HG03196 (cell line): ENCODE data around the gene MACROD1.
"Not testable (repeated sequence)": the region's sequence is repeated elsewhere in the genome, so short reads cannot be mapped to it uniquely, and the experiment has no call there.

Experiments used
- ATAC-seq: cut with Tn5 transposase; IDR thresholded peaks from one replicate; pipeline ENCODE4 v1.9.1; 2021; ENCODE audit not compliant: unreplicated experiment

Gene MACROD1

DNA sequence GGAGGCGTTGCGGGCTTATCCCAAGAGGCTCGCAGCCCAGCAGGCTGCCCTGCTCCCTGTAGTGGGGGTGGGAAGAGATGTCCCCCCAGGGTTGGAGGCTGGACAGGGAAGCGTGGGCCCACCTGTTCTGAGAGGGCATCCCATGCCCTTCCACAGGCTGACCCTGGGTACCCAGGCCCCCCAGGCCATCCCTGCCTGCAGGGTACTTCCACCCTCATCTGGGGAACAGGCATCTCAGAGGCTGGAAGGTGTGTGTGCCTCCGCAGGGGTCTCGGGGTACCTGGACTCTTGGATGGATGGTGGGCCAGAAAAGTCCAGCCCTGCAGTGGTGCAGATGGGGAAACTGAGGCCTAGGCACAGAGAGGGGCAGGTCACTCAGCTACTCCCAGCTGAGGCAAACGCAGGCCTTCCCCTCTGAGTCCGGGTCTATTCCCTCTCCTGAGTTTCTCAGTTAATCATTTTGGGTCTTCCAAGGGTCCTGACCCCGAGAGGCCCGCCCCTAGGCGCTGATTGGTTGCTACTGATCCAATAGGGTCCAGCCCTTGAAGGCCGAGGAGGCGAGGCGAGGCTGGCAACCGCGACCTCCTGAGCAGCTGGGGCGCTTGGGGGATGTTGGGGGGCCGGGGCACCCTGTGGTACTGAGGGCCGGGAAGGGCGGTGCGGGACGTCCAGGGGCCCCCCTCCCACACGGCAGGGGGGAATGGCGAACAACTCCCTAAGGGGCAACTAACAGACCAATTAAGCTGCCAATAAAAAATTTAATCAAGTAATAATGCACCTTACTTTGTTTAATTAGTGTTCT, 106.4 kb downstream of the MACROD1 start:
- no peak for ATAC-seq

DNA sequence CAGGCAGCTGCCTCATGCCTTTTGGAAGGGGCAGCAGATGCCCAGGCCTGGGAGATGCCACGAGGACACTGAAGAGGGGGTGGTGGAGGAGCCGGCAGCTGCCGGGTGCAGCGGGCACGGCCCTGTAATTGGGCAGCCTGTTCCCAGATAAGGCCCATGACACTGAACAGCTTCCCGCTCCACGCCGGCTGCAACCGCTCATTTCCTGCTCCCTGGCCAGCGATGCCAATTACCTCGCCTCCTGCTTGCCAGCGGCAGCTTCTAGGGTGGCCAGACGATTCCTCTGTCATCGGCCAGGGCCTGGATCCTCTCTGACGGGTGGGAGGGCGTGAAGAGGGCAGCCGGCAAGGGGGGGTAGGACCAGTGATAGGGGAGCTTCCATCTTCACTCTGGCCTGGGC, 107.4 kb downstream of the MACROD1 start:
- ATAC-seq: no peak

DNA sequence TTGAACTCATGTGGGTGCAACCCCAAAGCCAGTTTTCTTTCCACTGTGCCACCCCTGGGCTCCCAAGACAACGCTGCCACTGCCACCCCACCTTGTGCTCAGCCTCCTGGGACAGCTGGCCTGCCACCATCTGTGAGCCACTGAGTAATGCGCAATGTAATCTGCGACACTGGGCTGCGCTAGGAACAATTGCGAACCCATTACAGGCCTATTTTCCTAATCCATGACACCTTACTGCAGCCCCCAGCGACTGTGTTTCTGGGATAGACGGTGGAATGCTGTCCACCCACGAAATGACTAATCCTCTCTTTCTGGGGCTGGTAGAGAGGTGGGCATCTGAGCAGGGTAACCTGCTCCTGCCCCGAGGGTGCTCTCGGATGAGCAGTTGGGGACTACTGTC, 108.0 kb downstream of the MACROD1 start:
- no peak for ATAC-seq

DNA sequence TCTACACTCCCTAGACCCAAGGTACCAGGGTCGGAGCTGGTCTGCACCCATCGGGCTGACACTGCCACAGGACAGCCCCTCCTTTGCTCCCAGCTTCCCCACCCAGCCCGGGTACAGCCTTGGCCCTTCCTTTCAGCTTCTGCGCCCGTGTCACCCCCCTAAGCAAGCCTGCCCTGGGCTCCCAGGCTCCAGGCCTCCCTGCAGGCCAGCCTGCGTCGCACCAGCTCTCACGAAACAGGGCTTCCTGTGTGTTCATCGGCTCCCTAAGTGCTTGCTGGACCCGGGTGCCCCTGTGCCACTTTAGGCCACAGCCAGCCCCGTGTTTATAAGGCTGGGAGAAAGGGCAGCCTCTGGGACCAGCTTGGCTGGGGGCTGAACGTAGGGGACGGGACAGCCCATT, 109.1 kb downstream of the MACROD1 start:
- no peak for ATAC-seq

DNA sequence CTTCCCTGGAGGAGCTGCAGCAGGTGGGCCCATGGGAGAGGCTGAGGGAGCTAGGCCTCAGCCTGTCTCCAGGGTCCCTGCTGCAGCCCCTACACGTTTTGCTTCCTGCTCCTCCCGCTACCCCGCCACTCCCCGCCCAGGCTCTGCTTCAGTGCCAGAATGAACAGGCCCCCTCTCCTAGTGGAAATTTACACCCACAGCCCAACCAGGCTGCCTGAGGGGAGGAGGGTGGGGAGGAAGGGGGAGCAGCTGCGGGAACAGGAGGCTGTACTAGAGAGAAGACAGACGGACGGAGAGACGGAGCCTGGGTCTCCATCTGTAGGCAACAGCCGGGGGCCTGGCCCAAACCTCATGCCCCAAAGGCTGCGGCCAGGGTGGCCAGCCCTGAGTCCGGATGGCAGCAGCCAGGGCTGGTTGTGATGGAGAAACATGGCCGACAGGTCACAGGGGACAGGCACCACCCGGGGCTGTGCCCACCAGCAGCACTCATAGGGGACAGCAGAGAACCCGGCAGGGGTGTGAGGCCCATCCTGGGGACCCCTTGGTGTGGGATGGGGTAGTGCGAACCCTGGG, 109.6 kb downstream of the MACROD1 start:
- ATAC-seq: no peak

DNA sequence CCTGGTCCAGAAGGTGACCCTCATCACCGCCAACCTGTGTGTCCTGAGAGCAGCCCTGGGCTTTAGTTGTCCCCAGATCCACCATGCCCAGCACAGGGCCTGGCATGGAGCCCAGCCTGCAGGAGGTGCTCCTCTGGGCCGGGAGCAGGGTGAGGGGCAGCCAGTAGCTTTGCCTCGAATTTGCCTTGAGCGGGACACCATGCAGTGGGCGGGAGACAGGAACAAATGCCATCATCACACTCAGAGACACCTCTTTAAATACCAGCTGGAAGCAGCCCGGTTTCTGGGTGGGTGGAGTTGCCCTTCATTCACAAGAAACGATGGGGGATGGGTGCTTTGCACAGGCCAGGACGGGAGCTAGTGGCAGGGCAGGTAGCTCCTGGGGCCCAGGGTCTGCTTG, 110.8 kb downstream of the MACROD1 start:
- no peak for ATAC-seq

DNA sequence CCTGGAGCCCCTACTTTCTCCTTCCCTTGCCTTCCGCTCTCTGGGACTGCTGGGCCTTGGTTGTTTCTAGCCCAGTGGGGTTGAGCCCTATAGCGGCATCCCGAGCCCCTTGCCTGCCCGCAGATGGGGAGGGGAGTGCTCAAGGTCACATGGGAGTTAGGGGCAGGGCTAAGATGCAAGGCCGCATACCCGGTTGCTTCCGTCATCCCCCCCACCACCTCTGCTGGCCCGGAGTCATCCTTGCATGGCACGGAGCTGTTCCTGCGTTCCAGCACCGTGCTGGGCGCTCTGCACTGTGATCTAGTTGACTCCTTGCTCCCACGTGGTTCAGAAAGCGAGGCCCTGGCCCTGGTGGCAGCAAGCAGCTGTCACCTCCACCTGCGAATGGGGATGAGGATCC, 112.2 kb downstream of the MACROD1 start:
- no peak for ATAC-seq

DNA sequence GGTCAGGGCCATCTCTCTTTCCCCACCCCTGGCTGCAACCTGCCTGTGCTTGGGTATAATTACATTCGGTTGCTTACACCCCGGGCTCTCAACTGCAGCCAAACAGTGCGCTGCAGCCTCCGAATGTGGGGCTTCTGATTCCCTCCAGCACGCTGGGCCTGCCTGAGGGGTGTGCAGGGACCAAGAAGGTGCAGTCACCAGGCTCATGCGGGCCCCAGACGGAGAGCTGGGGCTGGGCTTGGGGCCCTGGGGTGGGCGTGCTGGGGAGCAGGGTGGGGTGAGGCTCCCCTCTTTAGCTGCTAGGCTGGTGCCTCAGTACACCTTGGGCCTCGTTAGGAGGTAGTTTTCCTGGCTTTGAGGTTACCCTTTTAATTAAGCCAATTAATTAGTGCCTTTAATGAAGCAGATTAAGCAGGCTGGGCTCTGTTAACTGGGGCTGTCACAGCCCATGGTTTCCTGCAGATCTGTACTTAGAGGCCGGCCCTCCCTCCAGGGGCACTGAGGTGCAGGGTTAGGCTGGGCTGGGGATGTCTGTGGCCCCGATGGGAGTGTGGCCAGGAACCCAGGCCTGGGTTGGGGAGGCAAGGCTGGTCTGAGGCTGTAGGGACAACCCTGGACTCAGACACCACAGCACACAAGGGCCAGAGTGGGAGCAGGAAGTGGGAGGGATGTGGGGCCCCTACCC, 112.8 kb downstream of the MACROD1 start:
- ATAC-seq: no peak

DNA sequence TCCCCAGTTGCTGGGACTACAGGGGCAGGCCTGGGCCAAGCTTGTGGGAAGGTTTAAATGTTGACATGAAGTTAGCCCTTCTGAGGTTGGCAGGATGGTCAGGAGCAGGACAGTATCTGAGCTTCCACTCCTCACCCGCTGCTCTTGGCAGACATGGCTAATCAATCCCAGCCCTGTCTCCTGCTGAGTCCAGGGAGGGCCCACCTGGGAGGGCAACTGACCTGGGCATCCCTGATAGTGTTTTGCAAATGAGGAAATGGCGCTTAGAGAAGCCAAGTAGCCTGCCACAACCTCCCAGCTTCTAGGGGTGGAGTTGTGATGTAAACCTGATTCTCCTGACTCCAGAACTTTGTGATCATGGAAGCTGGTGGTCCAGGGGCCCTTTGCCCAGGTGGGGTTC, 113.5 kb downstream of the MACROD1 start:
- no peak for ATAC-seq

DNA sequence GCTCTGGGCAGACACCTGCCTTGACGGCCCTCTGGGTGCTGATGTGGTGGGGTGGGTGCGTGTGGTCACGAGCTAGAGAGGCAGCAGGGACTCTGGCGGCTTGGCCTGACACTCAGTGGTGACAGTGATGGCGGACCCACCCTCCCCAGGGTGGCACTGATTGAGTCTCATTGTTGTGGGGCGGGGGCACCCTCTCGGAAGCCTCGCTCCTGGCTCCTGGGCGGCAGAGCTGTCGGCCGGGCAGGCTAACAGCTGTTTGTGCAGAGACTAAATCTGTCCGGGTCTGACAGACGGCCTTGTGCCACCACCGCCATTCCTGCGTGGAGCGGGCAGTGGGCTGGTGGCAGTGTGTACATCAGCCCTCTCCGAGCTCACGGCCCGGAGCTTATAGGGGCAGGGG, 114.6 kb downstream of the MACROD1 start:
- ATAC-seq: no peak

DNA sequence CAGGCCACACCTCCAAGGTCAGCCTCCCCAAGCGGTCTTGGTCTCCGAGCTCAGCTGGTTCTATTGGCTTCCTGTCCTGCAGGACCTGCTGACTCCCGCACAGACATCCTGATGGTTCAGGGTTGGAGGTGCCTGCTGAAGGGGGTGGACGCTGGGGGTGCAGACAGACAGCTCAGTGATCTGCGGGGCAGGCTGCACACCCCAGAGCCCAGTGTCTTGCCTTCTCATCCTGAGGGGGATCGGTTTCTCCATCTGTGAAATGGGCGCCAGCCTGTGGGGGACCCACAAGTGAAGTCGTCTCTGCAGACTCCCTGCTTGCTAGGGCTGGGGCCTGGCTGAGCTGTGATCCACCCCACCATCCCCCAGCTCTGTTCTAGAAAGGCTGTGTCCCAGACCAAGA, 116.4 kb downstream of the MACROD1 start:
- ATAC-seq: no peak

DNA sequence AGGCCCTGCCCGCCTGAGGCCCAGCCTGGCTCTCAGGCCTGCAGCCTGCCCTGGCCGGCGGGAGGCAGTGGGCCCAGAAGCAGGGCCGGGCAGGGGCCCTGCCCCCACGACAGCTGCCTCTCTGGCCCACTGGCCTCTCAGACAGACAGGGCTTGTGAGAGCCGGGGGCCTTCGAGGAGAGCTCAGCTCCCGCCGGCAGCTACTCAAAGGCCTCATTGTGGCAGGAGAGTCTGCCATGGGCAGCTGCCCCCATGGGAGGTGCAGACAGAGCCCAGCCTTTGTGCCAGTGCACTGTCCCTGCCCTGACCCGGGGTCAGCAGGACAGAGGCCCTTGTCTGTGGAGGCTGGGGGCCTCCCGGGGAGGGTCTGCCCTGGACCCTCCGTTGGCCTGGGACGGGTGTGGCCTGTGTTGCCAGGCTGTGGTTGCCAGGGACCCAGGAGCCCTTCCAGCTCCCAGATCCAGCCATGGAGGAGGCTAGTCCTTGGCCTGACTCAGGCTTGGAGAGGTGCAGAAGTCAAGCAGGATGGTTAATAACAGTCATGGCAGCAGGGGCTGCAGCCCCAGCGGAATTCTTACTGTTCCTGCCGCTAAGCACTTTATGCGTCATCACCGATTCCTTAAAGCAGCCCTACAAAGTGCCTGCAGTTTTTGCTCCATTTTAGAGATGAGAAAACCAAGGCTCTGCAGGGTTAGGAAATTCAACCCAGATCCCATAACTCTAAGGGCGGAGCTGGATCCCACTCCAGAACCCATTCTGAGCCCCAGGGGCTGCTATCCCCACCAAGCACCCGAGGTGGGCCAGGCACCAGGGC, 117.7 kb downstream of the MACROD1 start:
- no peak for ATAC-seq

DNA sequence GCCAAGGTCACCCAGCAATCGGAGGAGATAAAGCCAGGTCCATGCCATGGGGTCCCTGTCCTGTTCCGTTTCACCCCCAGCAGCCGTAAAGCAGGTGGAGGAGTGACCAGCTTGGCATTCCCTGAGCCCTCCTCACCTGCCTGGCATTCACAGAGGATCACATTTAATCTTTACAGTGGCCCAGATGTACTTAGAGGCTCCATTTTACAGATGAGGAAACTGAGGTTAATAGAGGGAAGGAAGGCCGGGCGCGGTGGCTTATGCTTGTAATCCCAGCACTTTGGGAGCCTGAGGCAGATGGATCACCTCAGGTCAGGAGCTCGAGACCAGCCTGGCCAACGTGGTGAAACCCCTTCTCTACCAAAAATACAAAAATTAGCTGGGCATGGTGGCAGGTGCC, 118.5 kb downstream of the MACROD1 start:
- not testable (repeated sequence) for ATAC-seq

DNA sequence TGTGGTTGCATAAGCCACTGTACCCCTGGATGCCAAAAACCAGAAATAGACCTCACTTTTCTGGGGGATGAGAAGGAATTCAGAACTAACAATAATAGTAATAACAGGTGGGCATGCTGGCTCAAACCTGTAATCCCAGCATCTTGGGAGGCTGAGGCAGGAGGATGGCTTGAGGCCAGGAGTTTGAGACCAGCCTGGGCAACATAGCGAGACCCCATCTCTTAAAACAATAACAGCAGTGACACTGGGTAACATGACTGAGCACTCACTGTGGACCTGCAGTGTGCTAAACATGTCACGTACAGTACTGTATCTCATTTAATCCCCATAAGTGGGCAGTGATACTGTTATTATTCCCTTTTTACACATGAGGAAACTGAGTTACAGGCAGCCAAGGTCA, 120.2 kb downstream of the MACROD1 start:
- ATAC-seq: no peak

DNA sequence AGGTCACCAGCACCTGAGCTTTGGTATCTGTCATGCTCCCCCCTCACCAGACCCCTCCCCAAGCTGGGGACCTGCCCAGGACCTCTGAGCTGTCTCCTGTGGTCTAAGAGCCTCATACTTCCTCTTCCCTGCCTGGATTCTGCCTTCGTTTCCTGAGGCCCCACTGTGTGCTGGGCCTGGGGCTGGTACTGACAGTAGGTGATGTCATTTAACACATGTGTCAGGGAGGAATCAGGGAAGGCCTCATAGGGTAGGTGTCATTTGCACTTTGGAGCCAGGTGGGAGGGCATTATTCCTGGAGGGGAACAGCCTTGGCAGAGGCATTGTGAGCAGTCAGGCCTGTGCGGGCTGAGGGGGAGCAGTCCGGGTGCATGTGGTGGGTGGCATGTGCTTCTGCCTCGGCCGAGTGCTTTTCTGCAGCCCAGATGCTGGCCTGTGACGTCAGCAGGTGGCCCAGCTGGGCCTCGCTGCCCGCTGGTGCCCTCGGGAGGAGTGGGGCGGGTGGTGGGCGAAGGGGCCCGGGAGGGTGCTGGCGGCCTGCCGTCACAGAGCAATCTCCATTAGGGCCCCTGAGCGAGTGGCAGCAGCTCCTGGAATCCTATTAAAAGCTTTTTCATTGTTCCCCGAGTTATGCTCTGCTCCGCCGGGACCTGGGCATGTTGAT, 121.1 kb downstream of the MACROD1 start:
- no peak for ATAC-seq

DNA sequence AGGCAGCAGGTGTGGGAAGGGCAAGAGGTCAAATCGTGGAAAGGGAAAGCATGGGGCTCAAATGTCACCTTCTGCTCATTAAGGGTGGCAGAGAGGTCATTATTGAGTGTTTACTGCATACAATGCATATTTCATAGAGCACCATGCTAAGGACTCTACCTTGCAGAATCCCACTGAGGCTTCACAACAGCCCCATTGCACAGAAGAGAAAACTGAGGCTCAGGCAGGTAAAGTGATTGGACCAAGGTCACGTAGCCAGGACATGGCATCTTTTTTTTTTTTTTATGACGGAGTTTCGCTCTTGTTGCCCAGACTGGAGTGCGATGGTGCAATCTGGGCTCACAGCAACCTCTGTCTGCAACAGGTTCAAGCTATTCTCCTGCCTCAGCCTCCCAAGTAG, 122.4 kb downstream of the MACROD1 start:
- ATAC-seq: no peak

DNA sequence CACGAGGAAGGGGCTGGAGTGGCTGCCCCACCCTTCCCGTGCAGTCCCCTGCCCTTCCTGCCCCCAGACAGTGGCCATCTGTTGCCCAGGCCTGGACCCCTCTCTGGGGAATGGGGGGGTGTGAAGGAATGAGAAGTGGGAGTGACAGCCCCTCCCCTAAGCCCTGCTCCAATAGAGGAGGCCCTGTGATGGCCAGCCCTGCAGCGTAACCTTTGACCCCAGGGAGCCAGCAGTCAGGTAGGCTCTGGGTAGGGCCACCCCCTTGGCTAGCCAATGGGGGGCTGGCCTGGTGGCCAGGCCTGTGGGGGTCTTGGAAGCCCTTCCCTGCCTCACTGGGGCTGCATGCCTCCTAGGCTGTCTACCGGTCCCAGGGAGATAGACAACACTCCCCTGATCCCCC, 123.6 kb downstream of the MACROD1 start:
- ATAC-seq: no peak

DNA sequence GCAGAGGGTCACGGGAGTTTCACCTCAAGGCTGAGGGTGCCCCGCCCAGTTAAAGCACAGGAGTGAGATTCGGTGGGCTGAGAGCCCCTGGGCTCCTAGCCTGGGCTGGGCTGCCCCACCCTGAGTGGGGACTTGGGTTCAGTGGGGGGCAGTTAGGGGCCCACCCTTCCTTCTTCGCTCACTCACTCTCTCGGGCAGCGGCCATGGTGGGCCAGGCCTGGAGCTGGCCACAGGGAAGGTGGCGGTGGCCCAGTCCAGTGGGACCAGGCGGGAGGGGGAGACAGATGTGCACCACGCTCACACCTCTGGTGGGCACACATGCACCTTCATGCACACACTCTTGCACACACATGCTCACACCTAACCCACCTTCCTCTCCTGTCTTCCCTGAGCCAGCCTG, 124.1 kb downstream of the MACROD1 start:
- ATAC-seq: no peak

DNA sequence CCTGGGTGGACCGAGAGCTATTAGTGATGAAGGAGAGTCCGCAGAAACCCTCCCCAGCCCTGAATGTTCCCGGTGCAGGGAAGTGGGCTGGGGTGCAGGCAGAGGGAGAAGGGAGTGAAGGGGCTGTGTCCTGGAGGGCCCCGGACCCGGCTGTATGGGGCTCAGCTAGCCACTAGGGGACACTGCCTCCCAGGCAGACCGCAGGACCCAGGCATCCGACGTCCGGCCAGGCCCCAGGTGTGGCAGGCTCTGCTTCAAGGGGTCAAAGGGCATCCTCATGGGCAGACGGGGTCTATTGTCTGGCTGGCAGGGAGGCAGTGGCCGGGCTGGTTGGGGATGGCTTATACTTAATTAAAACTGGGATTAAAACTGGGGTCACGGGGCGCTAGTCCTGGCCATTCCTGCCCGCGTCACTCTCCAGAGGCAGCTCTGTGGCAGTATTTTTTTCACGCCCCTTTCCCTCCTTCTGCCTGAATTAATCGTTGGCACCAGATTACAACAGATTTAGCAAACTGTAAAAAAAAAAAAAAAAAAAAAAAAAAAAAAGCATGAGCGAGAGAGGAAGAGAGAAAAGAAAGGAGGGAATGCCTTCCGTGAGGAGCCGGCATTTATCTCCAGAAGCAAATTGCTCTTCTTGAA, 125.1 kb downstream of the MACROD1 start:
- ATAC-seq: no peak

DNA sequence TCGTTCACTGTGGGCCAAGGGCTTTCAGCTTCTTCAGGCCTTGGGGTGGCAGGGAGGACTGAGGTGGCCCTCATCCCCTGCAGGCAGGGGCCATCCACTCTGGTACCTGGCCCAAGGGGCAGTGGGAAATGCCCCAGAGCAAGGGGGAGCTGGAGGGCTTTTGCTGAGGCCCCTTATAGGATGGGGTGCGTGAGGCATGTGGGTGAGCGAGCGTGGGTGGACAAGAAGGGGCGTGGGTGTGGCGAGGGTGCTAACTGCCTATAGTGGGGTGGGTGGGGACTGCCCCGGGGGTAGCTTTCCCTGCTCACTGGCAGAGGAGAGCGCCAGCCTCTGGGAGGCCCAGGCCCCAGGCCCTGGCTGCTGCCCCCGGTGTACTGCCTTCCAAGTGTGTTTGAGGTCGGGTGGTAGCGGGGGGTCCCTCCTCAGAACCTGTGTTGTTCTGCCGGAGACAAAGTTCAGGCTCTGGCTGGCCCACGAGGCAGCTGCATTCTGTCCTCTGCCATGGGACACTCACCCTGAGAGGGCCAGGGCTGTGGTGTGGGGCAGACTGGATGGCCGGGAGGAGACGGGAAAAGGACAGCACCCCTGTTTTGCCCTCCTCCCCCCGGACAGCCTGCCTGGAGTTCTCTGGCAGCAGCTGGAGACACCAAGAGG, 126.8 kb downstream of the MACROD1 start:
- no peak for ATAC-seq
